ENCODE data around the gene LSMEM2.

Gene LSMEM2

GRCh38 chr3:50245831-50246516 is 32.9 kb upstream of the LSMEM2 start:
- DNase-seq (ENCODE audit: low read depth) = peak; percentile 85
- TF ChIP-seq, protein P1, sequence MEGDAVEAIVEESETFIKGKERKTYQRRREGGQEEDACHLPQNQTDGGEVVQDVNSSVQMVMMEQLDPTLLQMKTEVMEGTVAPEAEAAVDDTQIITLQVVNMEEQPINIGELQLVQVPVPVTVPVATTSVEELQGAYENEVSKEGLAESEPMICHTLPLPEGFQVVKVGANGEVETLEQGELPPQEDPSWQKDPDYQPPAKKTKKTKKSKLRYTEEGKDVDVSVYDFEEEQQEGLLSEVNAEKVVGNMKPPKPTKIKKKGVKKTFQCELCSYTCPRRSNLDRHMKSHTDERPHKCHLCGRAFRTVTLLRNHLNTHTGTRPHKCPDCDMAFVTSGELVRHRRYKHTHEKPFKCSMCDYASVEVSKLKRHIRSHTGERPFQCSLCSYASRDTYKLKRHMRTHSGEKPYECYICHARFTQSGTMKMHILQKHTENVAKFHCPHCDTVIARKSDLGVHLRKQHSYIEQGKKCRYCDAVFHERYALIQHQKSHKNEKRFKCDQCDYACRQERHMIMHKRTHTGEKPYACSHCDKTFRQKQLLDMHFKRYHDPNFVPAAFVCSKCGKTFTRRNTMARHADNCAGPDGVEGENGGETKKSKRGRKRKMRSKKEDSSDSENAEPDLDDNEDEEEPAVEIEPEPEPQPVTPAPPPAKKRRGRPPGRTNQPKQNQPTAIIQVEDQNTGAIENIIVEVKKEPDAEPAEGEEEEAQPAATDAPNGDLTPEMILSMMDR (IDR thresholded peaks at IDR 0.05; ENCODE audit: low read length, missing control alignments) = peak; percentile 89
- H3K4me3 ChIP-seq (replicated peaks; ENCODE audit: low read depth, low read length) = peak overlapping the region; percentile 41

GRCh38 chr3:50246517-50246954 is 32.4 kb upstream of the LSMEM2 start:
- DNase-seq (ENCODE audit: low read depth) = peak; percentile 93
- TF ChIP-seq, protein P1 (IDR thresholded peaks at IDR 0.05; ENCODE audit: low read length, missing control alignments) = no peak
- peak overlapping the region; percentile 11 for H3K4me3 ChIP-seq (replicated peaks; ENCODE audit: low read depth, low read length)

DNA sequence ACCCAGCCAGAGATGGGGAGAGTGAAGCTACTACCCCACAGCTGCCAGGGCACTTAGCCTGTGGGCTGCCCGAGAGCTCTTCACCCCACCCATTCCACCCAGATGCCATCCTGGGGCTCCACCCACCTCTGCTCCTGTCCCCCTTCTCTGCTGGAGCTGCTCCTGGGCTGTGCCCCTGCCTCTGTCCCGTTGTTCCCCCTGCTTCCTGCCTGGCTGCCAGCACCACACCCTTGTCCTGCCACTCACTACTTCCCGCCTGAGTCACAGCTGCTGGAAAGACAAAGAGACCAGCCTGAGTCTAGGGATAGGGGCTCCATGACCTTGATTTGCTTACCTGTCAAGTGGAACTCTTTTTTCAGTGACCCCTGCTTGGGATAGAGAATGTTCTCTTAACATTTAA is 30.5 kb upstream of the LSMEM2 start:
- TF ChIP-seq, protein P1 (IDR thresholded peaks at IDR 0.05; ENCODE audit: low read length, missing control alignments) = no peak
- no peak overlapping the region for H3K4me3 ChIP-seq (replicated peaks; ENCODE audit: low read depth, low read length)
- DNase-seq (ENCODE audit: low read depth) = no peak

DNA sequence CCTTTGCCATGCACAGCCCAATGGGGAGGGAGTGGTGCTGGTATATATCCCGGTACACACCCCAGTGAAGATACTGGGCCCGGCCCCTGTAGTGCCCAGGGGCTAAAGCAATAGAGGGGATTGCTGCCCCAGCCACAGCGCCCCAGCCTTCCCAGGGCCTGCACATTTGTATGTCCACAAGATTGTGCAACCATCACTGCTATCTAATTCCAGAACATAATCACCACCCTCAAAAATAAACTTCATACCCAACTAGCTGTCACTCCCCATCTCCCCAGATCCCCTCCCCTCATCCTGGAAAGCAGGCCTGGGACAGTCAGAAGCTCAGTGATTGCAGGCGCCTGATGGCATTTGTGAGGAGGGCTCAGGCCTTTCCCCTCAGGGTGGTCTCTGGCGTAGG is 29.4 kb upstream of the LSMEM2 start:
- no peak overlapping the region for H3K4me3 ChIP-seq (replicated peaks; ENCODE audit: low read depth, low read length)
- TF ChIP-seq, protein P1 (IDR thresholded peaks at IDR 0.05; ENCODE audit: low read length, missing control alignments) = no peak
- DNase-seq (ENCODE audit: low read depth) = no peak

GRCh38 chr3:50250514-50250913 is 28.4 kb upstream of the LSMEM2 start:
- DNase-seq (ENCODE audit: low read depth) = no peak
- no peak overlapping the region for H3K4me3 ChIP-seq (replicated peaks; ENCODE audit: low read depth, low read length)
- TF ChIP-seq, protein P1 (IDR thresholded peaks at IDR 0.05; ENCODE audit: low read length, missing control alignments) = no peak

DNA sequence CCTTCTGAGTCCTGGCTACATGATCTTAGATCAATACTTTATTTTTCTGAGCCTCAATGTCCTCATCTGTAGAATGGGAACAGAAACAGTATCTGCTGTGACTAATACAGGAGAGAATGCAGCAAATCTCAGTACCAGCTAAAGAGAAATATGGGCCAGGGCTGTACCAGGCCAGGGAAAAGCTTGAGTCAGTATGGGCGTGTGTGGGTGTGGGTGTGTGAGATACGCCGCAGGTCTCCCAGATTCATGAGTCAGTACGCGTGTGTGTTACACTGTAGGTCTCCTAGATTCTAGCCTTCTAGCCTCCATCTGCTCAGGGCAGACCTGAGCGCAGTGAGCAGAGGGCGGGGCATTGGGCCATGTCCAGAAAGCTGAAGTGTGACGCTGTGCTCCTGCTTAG is 27.7 kb upstream of the LSMEM2 start:
- no peak overlapping the region for H3K4me3 ChIP-seq (replicated peaks; ENCODE audit: low read depth, low read length)
- peak; percentile 84 for DNase-seq (ENCODE audit: low read depth)
- TF ChIP-seq, protein P1 (IDR thresholded peaks at IDR 0.05; ENCODE audit: low read length, missing control alignments) = no peak
